Measurements from ENCODE around the gene NOSIP. TPM values are rescaled to one million over a fixed set of nuclear protein-coding genes. Genes with fewer than 3 reads are reported as not detected.

NOSIP gene
- total RNA-seq, 1 experiment from 2014 or later: 97.9 TPM

DNA sequence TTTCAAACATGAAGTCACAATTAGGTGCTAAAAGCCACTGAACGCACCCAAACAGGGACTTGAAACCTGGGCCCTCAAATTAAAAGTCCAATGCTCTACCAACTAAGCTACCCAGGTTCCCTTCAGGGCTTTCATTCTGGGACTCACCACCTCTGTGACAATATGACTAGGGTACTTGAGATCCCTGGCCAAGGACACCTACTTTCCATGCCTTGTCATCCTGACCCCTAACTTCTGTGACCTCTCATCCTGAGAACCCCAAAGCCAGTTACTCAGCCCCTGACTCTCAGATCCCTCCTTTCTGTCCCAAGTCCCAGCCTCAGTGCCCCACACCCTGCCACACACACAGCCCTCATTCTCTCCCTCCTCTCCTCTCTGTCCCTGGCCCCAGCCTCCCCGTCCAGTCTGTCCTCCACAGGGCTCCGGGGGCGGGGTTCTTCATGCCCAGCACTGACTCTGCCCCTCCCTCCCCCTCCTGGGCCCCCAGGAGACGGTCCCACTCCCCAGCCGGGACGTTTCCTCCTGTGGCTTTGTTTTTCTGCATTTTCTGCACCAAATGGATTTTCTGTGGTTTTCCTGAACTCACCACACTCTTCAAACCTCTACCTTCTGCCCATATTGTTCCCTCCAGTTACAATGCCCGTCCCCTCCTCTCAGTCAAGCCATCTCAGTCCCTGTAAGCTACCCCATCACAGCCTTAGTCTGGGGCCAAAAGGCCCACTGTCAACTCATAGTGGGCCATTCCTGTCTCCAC, 45.5 kb downstream of the NOSIP start:
- no peak for DNase-seq (ENCODE audit: low spot score)

More for the DNA sequence above, 45.5 kb downstream of the NOSIP start:
- TF ChIP-seq, protein P1, sequence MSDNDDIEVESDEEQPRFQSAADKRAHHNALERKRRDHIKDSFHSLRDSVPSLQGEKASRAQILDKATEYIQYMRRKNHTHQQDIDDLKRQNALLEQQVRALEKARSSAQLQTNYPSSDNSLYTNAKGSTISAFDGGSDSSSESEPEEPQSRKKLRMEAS (CRISPR knock-in tag; IDR thresholded peaks at IDR 0.05): no peak
- TF ChIP-seq, protein P2, sequence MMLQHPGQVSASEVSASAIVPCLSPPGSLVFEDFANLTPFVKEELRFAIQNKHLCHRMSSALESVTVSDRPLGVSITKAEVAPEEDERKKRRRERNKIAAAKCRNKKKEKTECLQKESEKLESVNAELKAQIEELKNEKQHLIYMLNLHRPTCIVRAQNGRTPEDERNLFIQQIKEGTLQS (CRISPR knock-in tag; conservative IDR thresholded peaks at IDR 0.05): no peak
- TF ChIP-seq, protein P3, sequence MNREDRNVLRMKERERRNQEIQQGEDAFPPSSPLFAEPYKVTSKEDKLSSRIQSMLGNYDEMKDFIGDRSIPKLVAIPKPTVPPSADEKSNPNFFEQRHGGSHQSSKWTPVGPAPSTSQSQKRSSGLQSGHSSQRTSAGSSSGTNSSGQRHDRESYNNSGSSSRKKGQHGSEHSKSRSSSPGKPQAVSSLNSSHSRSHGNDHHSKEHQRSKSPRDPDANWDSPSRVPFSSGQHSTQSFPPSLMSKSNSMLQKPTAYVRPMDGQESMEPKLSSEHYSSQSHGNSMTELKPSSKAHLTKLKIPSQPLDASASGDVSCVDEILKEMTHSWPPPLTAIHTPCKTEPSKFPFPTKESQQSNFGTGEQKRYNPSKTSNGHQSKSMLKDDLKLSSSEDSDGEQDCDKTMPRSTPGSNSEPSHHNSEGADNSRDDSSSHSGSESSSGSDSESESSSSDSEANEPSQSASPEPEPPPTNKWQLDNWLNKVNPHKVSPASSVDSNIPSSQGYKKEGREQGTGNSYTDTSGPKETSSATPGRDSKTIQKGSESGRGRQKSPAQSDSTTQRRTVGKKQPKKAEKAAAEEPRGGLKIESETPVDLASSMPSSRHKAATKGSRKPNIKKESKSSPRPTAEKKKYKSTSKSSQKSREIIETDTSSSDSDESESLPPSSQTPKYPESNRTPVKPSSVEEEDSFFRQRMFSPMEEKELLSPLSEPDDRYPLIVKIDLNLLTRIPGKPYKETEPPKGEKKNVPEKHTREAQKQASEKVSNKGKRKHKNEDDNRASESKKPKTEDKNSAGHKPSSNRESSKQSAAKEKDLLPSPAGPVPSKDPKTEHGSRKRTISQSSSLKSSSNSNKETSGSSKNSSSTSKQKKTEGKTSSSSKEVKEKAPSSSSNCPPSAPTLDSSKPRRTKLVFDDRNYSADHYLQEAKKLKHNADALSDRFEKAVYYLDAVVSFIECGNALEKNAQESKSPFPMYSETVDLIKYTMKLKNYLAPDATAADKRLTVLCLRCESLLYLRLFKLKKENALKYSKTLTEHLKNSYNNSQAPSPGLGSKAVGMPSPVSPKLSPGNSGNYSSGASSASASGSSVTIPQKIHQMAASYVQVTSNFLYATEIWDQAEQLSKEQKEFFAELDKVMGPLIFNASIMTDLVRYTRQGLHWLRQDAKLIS (CRISPR knock-in tag; IDR thresholded peaks at IDR 0.05; ENCODE audit: borderline replicate concordance): no peak
- TF ChIP-seq, protein P4, sequence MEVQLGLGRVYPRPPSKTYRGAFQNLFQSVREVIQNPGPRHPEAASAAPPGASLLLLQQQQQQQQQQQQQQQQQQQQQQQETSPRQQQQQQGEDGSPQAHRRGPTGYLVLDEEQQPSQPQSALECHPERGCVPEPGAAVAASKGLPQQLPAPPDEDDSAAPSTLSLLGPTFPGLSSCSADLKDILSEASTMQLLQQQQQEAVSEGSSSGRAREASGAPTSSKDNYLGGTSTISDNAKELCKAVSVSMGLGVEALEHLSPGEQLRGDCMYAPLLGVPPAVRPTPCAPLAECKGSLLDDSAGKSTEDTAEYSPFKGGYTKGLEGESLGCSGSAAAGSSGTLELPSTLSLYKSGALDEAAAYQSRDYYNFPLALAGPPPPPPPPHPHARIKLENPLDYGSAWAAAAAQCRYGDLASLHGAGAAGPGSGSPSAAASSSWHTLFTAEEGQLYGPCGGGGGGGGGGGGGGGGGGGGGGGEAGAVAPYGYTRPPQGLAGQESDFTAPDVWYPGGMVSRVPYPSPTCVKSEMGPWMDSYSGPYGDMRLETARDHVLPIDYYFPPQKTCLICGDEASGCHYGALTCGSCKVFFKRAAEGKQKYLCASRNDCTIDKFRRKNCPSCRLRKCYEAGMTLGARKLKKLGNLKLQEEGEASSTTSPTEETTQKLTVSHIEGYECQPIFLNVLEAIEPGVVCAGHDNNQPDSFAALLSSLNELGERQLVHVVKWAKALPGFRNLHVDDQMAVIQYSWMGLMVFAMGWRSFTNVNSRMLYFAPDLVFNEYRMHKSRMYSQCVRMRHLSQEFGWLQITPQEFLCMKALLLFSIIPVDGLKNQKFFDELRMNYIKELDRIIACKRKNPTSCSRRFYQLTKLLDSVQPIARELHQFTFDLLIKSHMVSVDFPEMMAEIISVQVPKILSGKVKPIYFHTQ (CRISPR knock-in tag; IDR thresholded peaks at IDR 0.05): no peak
- TF ChIP-seq ZNF423 (CRISPR knock-in tag; IDR thresholded peaks at IDR 0.05) (no peak), ZBTB21 (CRISPR knock-in tag; IDR thresholded peaks at IDR 0.05; ENCODE audit: borderline replicate concordance) (no peak), ZNF232 (CRISPR knock-in tag; IDR thresholded peaks at IDR 0.05) (no peak), NFE2L1 (CRISPR knock-in tag; IDR thresholded peaks at IDR 0.05) (no peak), TEAD4 (CRISPR knock-in tag; IDR thresholded peaks at IDR 0.05) (no peak), SMAD4 (CRISPR knock-in tag; IDR thresholded peaks at IDR 0.05) (no peak), HMGA2 (CRISPR knock-in tag; IDR thresholded peaks at IDR 0.05) (no peak), MYBL2 (CRISPR knock-in tag; IDR thresholded peaks at IDR 0.05) (no peak)
- TF ChIP-seq, protein P5, sequence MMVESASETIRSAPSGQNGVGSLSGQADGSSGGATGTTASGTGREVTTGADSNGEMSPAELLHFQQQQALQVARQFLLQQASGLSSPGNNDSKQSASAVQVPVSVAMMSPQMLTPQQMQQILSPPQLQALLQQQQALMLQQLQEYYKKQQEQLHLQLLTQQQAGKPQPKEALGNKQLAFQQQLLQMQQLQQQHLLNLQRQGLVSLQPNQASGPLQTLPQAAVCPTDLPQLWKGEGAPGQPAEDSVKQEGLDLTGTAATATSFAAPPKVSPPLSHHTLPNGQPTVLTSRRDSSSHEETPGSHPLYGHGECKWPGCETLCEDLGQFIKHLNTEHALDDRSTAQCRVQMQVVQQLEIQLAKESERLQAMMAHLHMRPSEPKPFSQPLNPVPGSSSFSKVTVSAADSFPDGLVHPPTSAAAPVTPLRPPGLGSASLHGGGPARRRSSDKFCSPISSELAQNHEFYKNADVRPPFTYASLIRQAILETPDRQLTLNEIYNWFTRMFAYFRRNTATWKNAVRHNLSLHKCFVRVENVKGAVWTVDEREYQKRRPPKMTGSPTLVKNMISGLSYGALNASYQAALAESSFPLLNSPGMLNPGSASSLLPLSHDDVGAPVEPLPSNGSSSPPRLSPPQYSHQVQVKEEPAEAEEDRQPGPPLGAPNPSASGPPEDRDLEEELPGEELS (CRISPR knock-in tag; IDR thresholded peaks at IDR 0.05): no peak
- TF ChIP-seq, protein P6, sequence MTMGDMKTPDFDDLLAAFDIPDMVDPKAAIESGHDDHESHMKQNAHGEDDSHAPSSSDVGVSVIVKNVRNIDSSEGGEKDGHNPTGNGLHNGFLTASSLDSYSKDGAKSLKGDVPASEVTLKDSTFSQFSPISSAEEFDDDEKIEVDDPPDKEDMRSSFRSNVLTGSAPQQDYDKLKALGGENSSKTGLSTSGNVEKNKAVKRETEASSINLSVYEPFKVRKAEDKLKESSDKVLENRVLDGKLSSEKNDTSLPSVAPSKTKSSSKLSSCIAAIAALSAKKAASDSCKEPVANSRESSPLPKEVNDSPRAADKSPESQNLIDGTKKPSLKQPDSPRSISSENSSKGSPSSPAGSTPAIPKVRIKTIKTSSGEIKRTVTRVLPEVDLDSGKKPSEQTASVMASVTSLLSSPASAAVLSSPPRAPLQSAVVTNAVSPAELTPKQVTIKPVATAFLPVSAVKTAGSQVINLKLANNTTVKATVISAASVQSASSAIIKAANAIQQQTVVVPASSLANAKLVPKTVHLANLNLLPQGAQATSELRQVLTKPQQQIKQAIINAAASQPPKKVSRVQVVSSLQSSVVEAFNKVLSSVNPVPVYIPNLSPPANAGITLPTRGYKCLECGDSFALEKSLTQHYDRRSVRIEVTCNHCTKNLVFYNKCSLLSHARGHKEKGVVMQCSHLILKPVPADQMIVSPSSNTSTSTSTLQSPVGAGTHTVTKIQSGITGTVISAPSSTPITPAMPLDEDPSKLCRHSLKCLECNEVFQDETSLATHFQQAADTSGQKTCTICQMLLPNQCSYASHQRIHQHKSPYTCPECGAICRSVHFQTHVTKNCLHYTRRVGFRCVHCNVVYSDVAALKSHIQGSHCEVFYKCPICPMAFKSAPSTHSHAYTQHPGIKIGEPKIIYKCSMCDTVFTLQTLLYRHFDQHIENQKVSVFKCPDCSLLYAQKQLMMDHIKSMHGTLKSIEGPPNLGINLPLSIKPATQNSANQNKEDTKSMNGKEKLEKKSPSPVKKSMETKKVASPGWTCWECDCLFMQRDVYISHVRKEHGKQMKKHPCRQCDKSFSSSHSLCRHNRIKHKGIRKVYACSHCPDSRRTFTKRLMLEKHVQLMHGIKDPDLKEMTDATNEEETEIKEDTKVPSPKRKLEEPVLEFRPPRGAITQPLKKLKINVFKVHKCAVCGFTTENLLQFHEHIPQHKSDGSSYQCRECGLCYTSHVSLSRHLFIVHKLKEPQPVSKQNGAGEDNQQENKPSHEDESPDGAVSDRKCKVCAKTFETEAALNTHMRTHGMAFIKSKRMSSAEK (CRISPR knock-in tag; IDR thresholded peaks at IDR 0.05; ENCODE audit: borderline replicate concordance): no peak
- TF ChIP-seq, protein P7, sequence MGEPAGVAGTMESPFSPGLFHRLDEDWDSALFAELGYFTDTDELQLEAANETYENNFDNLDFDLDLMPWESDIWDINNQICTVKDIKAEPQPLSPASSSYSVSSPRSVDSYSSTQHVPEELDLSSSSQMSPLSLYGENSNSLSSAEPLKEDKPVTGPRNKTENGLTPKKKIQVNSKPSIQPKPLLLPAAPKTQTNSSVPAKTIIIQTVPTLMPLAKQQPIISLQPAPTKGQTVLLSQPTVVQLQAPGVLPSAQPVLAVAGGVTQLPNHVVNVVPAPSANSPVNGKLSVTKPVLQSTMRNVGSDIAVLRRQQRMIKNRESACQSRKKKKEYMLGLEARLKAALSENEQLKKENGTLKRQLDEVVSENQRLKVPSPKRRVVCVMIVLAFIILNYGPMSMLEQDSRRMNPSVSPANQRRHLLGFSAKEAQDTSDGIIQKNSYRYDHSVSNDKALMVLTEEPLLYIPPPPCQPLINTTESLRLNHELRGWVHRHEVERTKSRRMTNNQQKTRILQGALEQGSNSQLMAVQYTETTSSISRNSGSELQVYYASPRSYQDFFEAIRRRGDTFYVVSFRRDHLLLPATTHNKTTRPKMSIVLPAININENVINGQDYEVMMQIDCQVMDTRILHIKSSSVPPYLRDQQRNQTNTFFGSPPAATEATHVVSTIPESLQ (CRISPR knock-in tag; IDR thresholded peaks at IDR 0.05): no peak
- Mint-ChIP-seq H3K4me1 (peaks cover 17% of the 10 kb centered on the region), H3K9me3 (no peaks in the 10 kb centered on the region), H3K27ac (no peak overlapping the region), H3K27me3 (ENCODE audit: low read depth) (peaks cover 16% of the 10 kb centered on the region), H3K36me3 (peaks cover 3% of the 10 kb centered on the region; the same call in 1 of the 2 replicates), H3K4me3 (peak overlapping the region; percentile 71)
- no peak for ATAC-seq
- ChIA-PET CTCF (interaction anchor here (0.5 to 4.5 kb wide), 20 partner anchors 9 to 211 kb away, joined by 3 to 62 read pairs (median 4); partner anchors contain the start of genes FLT3LG, NOSIP and RRAS), POLR2A (interaction anchor here (0.6 to 1.8 kb wide), 2 partner anchors 22 to 63 kb away, joined by 3 to 4 read pairs; partner anchors contain the start of gene FCGRT)
